Fibroblast of villous mesenchyme (primary cell): ENCODE data around the gene GPR143. TPM values are rescaled to one million over a fixed set of nuclear protein-coding genes. Genes with fewer than 3 reads are reported as not detected.

Source experiments
- DNase-seq: peaks from one replicate; pipeline ENCODE4 v3.0.0-alpha.2; 2010; ENCODE audit warnings: low read depth
- H3K4me3 ChIP-seq: 2 replicates; pipeline ENCODE4 v1.5.1; 2011; ENCODE audit warnings: low read depth, mild to moderate bottlenecking, low read length
- CTCF ChIP-seq: IDR thresholded peaks from 2 replicates; pipeline ENCODE4 v1.5.1; 2012; ENCODE audit warnings: low read depth, mild to moderate bottlenecking, low read length; ENCODE audit not compliant: insufficient read depth
- total RNA-seq: library from RNA; depleted of rRNA; stranded (reverse); fragments of >200 nt; gene quantifications from 2 replicates; pipeline ENCODE4 v1.2.3, GENCODE V29; 2012

The GPR143 gene
- total RNA-seq, 1 donor: 0.43 TPM

DNA sequence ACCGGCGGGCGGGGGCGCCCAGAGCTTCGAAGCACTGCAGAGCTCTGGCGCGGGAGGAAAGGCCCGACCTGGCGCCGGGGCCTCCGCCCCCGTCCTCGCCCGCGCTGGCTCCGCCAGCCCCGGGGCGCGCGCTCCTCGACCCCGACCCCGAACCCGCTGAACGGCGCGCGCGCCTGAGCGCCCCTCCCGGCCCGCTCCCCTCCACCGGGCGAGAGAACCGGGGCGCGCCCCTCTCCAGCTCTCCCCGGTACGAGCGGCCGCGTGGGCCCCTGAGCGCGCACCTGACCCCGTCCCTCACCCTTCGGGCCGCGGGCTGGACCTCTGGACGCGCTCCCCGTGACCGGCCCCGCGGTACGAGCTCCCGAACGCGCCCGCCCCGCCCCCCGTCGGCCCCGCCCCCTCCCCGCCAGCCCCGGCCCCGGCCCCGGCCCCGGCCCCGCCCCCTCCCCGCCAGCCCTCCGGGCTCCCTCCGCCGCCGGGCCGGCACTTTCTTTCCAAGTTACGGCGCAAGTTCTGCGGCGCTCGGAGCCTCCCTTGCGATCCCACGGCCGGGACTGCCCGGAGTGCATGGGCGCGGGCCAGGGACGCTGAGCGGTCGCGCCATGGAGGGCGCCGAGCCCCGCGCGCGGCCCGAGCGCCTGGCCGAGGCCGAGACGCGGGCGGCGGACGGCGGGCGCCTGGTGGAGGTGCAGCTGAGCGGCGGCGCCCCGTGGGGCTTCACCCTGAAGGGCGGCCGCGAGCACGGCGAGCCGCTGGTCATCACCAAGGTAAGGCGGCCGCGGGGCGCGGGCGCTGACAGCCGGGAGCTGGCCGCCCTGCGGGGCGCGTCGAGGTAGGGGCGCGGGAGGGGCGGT, 20.5 kb upstream of the GPR143 start, which contains the start of gene SHROOM2:
Gene SHROOM2 (plus strand): TSS at position 486 of the 854 bp plus-strand sequence. CDS start 117 bp downstream, at position 603.
- H3K4me3 ChIP-seq: peak within 1 kb of the TSS; percentile 69
- DNase-seq: peak; percentile 11
- TF ChIP-seq CTCF: no peak

- H3K4me3 ChIP-seq: peak overlapping the region; percentile 69
- DNase-seq: no peak
- TF ChIP-seq CTCF: no peak
Observed at GRCh38 chrX:9785254-9785943, 19.8 kb upstream of the GPR143 start.

- H3K4me3 ChIP-seq: no peak overlapping the region
- TF ChIP-seq CTCF: no peak
Observed at GRCh38 chrX:9784332-9784731, 18.7 kb upstream of the GPR143 start.

GRCh38 chrX:9781941-9782340, 16.3 kb upstream of the GPR143 start:
- no peak overlapping the region for H3K4me3 ChIP-seq
- no peak for DNase-seq
- TF ChIP-seq CTCF: no peak

More at GRCh38 chrX:9784332-9784731, 18.7 kb upstream of the GPR143 start:
- DNase-seq: no peak

GRCh38 chrX:9775930-9776329, 10.3 kb upstream of the GPR143 start:
- DNase-seq: no peak
- no peak for TF ChIP-seq CTCF
- no peak overlapping the region for H3K4me3 ChIP-seq

GRCh38 chrX:9772943-9773342, 7.3 kb upstream of the GPR143 start:
- H3K4me3 ChIP-seq: no peak overlapping the region
- no peak for DNase-seq
- no peak for TF ChIP-seq CTCF
